ENCODE data around the gene STAG1. TPM values are rescaled to one million over a fixed set of nuclear protein-coding genes. Genes with fewer than 3 reads are reported as not detected.
A peak's percentile ranks its signal among the peaks of the same experiment; 100 is the strongest.
"Not testable (repeated sequence)": the region's sequence is repeated elsewhere in the genome, so short reads cannot be mapped to it uniquely, and the experiment has no call there.

STAG1 gene
- total RNA-seq, 1 donor, result 12.4 TPM

DNA sequence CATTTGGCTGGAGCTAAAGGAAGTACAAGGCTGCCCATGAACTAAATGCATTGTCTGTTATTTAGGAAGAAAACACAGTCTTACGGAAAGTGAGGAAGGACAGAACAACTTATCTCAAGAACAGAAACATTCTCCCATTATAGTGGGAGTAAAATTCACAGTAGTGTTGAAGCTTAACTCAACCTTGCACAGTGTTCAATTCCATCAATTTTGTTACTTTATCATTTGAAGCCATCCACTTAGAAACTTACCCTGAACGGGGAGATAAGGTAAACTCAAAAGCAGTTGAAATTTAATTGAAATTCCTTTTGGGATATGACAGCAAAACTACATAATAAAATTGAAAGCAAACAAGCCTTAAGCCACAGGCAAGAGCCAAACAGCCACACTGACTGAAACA, 315.1 kb downstream of the STAG1 start:
- DNase-seq (ENCODE audit: low read depth in 2 of 3, low spot score in 2 of 3), result no peak

GRCh38 chr3:136434429-136434828, 317.7 kb downstream of the STAG1 start:
- no peak for DNase-seq (ENCODE audit: low read depth in 2 of 3, low spot score in 2 of 3)

DNA sequence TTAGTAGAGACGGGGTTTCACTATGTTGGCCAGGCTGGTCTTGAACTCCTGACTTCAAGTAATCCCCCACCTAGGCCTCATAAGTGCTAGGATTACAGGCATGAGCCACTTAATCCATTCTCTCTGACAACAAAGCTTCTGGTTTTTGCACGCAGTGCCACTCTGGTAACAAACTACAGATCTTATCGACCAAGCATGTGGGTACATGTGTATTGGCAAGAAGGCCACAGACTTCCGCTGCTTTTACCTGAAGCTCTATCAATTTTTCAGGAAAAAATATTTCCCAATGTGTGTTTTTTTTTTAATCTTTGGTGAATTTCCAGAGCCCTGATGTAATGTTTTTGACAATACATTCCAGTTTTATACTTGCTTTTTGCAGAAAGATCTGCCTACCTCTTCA, 319.5 kb downstream of the STAG1 start:
- DNase-seq (ENCODE audit: low read depth in 2 of 3, low spot score in 2 of 3), result no peak

DNA sequence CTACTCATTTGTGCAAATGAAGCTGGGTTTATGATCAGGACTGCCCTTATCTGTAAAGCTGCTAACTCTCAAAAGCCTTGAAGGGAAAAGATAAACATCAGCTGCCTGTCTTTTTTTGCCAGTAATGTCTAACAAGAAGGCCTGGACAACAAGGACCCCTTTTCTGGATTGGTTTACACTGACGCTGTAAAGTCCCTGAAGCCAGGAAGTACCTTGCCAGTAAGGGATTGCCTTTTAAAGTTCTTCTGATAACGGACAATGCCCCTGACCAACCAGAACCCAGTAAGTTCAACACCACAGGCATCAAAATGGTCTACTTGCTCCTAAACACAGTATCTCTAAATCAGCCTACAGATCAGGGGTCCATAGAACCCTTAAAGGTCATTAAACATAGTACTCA, 324.0 kb downstream of the STAG1 start:
- DNase-seq (ENCODE audit: low read depth in 2 of 3, low spot score in 2 of 3), result no peak

- no peak for DNase-seq (ENCODE audit: low read depth in 2 of 3, low spot score in 2 of 3)
These were observed 324.9 kb downstream of the STAG1 start for GRCh38 chr3:136427236-136427635.

- no peak for DNase-seq (ENCODE audit: low read depth in 2 of 3, low spot score in 2 of 3)
These were observed 337.7 kb downstream of the STAG1 start for GRCh38 chr3:136414476-136414875.

DNA sequence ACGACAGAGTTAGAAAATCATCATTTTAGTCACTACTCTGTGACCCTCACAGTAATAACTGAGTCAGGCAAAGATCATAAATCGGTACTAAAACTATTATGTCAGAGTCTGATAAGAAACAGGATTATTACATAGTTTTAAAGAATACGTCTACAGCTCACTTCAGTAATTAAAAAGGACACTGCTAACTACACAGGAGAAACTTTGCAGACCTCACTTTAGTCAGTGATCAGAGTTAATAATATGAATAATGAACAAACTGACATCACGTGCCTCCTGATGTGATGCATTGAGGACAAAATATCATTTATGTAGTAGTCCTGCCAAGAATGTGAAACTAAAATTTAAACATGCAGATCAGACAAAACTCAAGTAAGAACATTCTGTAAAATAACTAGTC, 339.9 kb downstream of the STAG1 start:
- no peak for DNase-seq (ENCODE audit: low read depth in 2 of 3, low spot score in 2 of 3)

DNA sequence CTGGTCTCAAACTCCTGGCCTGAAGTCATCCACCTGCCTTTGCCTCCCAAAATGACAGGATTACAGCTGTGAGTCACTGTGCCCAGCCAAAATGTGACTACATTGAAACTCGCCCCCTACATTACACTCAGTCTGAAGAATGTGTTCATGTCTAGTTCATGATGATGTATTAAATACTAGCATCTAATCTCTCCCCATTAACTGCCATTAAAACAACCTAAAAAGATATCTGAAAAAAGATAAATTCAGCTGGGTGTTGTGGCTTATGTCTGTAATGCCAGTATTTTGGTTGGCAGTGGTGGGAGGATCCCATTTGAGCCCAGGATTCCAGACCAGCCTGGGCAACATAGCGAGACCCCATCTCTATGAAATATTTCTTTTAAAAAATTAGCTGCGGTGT, 342.6 kb downstream of the STAG1 start:
- DNase-seq (ENCODE audit: low read depth in 2 of 3, low spot score in 2 of 3), result no peak

DNA sequence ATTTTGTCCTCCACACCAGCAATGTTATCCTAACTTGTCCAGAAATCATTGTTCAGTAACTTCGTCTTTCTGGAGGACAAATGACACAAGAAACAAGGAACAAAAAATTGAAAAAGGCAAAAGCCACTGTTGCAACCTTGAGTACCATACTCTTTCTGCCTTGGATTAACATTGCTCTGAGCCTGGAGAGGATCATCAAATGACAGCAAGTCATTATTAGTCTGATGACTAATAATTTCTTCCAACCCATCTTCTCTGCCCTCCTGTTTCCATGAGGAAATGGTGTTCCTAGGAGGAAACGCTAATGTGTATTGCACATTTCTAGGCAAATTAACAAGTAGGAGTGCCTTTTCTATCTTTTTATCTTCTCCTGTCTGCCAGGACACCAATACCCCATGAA, 348.1 kb downstream of the STAG1 start:
- DNase-seq (ENCODE audit: low read depth in 2 of 3, low spot score in 2 of 3), result no peak

- DNase-seq (ENCODE audit: low read depth in 2 of 3, low spot score in 2 of 3), result no peak
These were observed 355.3 kb downstream of the STAG1 start for GRCh38 chr3:136396916-136397315.

DNA sequence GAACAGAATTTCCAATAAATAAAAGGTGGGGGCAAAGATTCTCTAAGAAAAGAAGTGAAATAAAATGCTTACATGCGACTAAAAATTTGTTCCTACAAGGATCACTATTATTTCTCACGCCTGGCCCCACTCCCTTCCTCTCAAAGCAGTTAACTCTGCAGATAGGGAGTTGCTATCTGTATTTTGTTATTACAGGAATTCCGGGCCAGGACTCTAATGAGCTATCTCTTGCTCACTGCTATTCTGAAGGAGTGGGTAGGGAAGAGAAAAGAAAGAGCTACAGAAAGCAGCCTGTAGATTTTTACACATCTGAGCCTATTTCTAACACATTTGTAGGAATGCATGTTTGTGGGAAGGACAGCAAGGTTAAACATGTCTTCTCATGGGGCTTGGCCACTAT, 361.6 kb downstream of the STAG1 start:
- DNase-seq (ENCODE audit: low read depth in 2 of 3, low spot score in 2 of 3), result no peak

- DNase-seq (ENCODE audit: low read depth in 2 of 3, low spot score in 2 of 3), result no peak
These were observed 365.1 kb downstream of the STAG1 start for GRCh38 chr3:136387031-136387430.

- no peak for DNase-seq (ENCODE audit: low read depth in 2 of 3, low spot score in 2 of 3)
These were observed 366.7 kb downstream of the STAG1 start for GRCh38 chr3:136385457-136385856.

GRCh38 chr3:136381051-136381450, 371.1 kb downstream of the STAG1 start:
- no peak for DNase-seq (ENCODE audit: low read depth in 2 of 3, low spot score in 2 of 3)

DNA sequence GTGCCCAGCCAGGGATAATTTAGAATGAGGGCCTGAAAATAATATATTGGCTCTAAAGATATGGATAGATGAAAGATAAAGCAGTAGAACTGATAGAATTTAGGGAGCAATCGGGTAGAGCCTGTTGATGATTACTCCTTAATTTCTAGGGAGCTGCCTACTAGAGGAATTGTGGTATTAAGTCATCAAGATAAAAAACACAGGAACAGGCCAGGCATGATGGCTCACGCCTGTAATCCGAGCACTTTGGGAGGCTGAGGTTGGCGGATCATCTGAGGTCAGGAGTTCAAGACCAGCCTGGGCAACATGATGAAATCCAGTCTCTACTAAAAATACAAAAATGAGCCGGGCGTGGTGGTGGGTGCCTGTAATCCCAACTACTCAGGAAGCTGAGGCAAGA, 371.6 kb downstream of the STAG1 start:
- no peak for DNase-seq (ENCODE audit: low read depth in 2 of 3, low spot score in 2 of 3)

DNA sequence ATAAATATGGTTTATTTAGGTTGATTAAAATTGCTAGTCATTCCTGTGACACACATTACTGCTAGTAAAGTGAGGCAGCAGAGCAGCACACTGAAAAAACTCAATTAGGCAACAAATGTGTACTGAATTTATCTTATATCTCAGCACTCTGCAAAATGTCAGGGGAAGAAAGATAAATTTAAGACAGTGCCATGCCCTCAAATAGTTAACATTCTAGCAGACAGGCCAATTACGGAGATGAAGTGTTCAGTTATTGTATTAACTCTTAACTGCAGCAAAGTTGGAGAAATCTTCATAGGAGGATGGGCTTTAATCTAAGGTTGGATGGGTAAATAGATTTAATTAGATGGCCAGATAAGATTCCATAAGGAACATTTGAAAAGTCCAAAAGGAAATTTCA, 374.2 kb downstream of the STAG1 start:
- no peak for DNase-seq (ENCODE audit: low read depth in 2 of 3, low spot score in 2 of 3)

DNA sequence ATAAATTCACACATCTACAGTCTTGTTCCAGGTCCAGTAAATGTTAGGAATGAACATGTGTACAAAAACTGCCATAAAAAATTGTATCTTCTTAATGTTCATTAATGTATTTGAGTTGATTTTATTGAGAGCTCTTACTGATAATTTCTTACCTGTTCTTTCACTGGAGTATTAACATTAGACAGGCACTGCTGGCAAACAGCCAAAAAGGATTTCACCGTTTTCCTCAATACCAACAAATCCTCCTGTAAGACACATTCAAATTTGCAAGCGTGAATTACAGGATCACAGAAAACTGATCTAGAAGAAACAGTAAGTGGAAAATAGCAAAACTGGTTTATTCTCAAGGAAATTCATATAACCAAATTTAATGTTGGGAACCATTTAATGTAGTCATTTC, 374.7 kb downstream of the STAG1 start:
- DNase-seq (ENCODE audit: low read depth in 2 of 3, low spot score in 2 of 3), result no peak

DNA sequence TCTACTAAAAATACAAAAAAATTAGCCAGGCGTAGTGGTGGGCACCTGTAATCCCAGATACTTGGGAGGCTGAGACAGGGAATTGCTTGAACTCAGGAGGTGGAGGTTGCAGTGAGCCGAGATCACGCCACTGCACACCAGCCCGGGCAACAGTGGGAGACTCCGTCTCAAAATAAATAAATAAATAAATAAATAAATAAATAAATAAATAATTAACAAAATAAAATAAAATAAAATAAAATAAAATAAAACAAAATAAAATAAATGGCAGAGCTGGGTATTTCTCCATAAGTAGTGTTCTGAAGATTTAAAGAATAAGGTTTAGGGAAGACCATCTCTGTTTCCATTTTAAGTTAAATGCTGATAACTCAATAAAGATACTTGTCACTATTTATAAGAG, 376.4 kb downstream of the STAG1 start:
- not testable (repeated sequence) for DNase-seq (ENCODE audit: low read depth in 2 of 3, low spot score in 2 of 3)

DNA sequence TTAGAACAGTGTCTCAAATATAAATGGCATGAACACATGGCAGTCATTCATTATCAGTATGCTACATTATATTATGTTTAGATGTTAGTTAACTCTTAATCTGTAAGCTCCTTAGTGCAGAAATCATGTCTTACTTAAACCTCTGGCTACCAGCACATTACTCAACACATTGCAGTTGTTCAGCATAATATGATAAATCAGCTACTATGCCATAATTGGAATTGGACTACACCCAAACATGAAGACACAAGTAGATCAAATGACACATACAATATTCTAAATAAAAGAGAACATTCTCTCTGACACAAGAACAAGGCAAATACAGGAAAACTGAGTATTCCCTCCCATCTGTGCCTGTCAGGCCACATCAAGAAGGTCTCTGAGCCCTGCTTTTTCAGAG, 385.9 kb downstream of the STAG1 start:
- DNase-seq (ENCODE audit: low read depth in 2 of 3, low spot score in 2 of 3), result no peak

- DNase-seq (ENCODE audit: low read depth in 2 of 3, low spot score in 2 of 3), result no peak
These were observed 398.7 kb downstream of the STAG1 start for GRCh38 chr3:136353461-136353860.

GRCh38 chr3:136351905-136352304, 400.3 kb downstream of the STAG1 start:
- DNase-seq (ENCODE audit: low read depth in 2 of 3, low spot score in 2 of 3), result peak in 1 of 3 donors; percentile 7

GRCh38 chr3:136351351-136351750, 400.8 kb downstream of the STAG1 start:
- DNase-seq (ENCODE audit: low read depth in 2 of 3, low spot score in 2 of 3), result no peak

DNA sequence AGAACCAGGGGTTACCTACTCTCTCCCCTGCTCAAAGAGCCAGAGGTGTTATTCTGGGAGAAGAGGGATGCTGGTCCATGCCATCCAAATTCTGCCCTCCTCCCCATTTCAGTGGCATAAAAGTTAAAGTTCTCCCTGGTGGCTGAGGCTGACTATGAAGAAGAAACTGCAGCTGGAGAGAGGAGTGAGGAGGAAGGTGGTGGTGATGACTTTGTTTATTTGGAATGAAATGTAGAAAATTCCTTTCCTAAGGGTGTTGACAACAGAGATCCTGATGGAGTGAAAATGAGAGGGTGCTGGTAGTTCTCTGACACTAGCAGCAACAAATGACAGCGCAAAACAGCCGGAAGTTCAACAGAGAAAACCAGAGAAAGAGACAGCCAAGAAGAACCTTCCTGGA, 401.6 kb downstream of the STAG1 start:
- DNase-seq (ENCODE audit: low read depth in 2 of 3, low spot score in 2 of 3), result no peak

DNA sequence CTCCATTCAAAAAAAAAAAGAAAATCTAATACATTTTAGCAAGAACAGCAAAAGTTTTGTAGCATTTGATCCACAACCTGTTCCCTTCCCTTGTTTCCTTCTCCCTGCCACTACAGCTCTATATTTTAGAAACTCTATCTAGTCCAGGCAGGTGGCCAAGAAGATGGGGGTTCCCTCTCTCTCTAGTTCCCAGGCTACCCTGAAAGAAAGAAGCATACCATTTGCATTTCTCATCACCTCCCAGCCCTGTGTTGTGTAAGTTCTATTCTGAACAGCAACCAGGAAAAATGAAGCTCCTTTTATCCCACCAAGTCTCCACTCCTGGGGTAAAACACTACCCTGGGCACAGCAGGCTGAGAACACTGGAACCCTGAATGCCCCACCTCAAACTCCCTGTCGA, 402.0 kb downstream of the STAG1 start:
- DNase-seq (ENCODE audit: low read depth in 2 of 3, low spot score in 2 of 3), result no peak
